HG03457 (cell line): ENCODE results near the gene SHB.
A peak's percentile ranks its signal among the peaks of the same experiment; 100 is the strongest.
"Not testable (repeated sequence)": the region's sequence is repeated elsewhere in the genome, so short reads cannot be mapped to it uniquely, and the experiment has no call there.

ENCODE experiments used
- ATAC-seq: cut with Tn5 transposase; IDR thresholded peaks from one replicate; pipeline ENCODE4 v1.9.1; 2021; ENCODE audit warnings: moderate number of reproducible peaks; ENCODE audit not compliant: unreplicated experiment

Gene SHB

DNA sequence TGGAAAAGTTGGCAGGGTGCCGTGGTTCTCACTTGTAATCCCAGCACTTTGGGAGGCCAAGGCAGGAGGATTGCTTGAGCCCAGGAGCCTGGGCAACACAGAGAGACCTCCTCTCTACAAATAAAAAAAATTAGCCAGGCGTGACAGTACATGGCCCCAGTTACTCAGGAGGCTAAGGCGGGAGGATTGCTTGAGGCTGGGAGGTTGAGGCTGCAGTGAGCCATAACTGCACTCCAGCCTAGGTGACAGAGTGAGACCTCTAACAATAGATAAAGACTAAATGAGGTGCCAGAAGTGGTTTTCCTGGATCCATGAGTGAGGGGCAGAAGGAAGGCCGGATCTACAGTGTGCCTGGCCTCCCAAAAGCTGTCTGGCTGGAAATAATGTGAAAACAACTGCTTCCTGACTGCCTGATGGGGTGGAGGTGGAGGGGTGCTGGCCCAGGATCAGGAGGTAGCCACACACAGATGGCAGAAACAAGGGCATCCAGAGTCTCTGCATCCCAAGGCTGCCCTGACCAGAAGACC is 4.1 kb downstream of the SHB start:
- no peak for ATAC-seq

DNA sequence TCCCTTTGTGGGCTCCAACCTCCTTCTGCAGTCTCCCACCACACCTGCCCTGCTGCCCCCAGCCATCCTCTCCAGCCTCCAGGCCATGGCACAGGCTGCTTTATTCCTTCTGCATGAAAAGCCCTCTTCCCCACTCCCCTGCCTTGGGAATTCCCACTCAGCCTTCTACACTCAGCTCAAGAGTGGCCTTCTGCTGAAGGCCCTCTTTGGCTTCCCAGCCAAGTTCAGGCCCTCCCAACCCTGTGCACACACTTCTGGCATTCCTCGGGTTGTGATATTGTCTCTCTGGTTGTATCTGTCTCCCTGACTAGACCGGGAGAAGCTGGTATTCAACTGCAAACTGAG is 5.7 kb downstream of the SHB start:
- ATAC-seq: no peak

DNA sequence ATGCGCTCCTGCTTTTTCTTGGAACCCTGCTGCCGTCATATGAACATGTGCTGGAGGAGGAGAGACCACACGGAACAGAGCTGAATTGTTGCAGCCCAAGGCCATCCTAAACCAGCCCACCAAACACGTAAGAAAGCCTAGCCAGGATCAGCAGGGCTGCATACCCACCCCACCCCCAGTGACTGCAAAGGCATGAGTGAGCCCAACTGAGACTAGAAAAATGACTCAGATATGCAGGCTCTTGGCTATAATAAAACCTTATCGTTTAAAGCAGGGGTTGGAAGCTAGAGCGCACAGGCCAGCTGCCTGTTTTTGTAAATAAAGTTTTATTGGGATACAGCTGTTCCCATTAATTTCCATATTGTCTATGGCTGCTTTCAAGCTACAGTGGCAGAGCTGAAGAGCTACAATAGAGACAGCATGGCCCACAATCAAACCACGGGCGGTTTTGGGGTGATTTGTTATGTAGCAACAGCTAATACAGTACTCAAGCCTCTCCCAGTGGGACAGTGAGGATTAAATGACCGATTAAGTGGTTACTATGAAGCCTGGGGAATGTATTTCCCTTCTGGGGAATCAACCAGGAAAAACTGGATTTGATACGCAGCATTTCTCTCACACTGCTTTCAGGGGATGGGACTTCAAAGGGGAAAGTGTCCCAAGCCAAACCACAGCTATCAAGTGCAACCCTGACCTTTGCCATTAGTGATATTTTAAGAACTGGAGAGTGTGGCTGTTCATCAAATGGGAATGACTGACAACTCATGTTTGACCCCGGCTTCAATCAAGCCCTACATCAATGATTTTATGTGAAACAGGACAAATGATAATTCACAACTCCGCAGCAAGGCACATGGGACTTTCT is 6.3 kb downstream of the SHB start:
- ATAC-seq: no peak

DNA sequence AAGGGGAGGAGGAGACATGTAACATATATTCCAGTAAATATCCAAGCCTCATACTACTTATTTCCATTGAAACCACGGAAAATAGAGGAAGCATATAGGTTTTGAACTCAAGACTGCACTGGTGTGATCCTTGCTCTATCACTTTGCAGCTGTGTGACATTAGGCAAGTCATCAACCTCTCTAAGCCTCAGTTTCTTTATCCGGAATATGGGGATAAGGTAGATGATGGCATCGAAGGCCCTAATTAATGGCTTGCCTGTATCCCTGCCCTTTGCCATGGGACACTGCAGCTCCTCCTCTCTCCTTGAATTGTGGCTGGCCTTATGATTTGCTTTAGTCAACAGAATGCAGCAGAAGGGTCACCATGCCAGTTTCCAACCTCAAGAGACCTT is 6.9 kb downstream of the SHB start:
- no peak for ATAC-seq

DNA sequence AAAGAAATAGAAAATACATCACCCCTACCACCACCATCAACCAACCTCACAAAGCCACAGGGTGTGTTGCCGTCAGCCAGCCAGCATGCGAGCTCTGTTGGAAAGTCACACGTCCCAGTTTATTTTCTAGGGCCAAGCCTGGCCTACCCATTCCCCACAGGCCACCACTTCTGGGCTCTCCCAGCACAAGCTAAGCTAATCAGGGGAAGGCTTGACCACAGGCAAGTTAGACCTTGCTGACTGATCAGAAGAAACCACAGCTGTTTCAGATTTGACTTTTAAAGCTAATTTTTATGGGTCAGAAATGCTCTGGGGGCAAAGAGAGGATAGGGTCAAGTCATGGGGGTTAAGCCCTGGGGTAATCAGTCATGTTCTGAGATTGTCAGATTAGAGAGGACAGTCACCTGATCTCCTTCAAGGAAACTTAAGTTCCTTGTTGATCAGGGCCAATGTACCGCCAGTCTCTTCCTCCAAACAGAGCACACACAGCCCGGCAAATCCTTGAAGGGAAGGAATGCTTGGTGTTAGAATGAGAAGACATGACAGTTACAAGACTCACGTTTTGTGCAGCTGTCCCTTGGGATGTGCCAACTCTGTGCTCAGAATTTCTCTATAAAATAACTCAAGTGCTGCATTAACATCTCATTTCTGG is 7.6 kb downstream of the SHB start:
- ATAC-seq: peak; percentile 62

DNA sequence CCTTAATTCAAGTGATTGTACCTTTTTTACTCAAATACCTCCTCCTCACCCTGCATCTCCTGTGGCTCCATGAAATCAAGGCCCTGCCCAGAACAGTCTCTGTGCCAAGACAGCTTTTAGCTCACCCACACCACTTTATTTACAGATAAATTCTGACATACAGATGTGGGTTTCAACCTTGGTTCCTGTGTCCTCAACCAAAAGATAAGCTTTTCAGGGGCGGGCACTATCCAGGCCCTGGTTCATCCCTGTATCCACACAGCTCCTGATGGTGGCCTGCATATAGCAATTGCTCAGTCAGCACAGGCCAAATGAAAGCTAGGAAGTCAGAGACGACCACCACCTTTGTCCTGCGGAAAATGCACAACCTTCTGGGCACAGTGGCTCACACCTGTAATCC is 8.3 kb downstream of the SHB start:
- no peak for ATAC-seq

DNA sequence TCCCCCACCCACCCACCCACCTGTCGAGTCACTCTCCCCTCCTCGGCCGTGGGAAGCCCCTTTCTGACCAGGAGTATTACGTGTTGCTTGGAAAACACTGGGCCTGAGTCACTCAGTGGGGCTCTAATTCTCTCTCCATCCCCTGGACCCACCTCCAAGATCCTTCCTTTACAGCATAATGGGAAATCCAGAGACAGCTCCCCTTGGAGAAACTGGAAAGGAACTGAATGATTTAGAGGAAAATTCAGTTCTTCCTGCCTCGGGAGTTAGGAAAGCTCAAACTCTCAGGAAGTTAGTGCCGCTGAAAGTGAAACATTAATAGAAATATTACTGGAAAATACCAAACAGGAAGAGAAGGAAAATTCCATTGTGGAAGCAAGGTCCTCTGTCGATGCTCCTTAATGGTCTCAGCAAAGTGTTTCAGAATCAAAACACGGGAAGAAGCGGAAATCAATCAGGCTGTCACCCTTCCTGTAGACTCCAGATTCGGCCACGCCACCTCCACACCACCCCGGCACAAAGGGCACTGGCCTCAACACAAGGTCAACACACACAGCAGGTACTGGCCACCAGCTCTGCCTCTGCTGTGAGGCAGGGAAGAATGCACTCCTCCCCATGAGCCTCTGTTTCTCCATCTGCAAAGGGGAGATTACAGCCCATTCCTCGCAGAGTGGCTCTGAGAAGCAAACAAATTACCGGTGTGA is 9.6 kb downstream of the SHB start:
- ATAC-seq: no peak

DNA sequence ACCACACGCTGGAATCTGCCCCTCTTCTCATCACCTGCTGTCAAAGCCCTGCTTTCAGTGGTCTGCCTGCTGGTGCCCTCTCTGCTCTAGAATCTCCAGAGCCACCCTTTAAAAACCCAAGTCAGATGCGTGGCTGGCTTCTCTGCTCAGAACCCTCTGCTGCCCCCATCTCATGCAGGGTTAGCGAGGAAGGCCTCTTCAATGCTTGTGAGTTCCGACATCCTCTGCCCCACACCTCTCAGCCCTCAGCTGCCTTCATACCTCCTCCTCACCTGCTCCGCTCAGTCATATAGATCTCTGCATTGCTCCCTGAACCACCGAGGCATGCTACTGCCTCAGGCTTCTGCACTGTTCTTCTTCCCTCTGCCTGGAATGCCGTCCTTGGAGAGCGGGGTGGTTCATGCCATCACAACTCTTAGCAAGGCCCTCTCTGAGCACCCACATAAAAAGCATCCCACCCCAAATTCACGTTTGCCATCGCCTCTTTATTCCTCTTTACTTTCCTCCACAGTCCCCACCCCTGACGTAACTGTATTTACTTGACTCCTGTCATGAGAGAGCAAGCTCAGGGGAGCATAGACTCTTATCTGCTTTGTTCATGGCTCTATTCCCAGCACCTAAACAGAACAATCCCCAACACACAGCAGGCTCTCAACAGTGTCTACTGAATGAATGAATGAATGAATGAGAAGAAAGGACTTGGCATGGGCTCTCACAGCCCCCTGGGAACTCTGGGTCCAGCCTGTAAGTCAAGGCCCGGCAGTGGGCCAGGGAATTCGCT is 10.4 kb downstream of the SHB start:
- ATAC-seq: no peak

DNA sequence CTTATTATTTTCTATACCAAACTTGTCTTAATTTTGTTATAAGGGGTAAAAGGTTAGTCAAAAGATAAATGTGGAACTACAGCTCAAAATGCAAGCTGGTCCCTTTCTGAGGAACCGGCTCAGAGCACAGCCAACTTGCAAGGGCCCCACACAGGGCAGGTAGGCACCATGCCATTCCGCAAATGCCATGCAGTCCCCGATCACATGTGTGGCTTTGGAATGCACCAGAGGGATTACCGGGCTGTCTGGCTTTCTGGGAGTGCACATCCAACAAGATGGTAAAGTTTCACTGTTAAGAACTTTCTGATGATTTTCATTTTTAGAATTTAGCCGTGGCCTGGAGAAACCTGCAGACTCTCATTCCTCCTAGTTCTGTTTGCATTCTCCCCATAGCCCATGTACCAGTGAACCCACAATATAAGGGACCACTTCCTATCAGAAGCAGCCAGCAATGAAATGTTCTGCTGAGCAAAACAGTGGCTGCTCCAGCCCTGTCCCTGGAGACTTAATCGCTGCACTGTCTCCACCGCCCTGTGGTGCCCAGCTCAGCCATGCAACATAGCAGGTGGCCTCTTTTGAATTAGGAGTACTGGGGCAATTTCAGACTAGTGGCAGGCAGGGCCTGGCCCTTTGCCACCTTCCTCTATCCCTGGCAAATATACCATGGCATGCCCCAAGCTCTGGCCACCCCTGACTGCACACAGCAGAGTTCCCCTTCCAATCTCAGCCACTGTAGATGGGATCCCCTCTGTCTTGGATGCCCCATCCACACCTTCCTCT is 11.4 kb downstream of the SHB start:
- ATAC-seq: no peak

DNA sequence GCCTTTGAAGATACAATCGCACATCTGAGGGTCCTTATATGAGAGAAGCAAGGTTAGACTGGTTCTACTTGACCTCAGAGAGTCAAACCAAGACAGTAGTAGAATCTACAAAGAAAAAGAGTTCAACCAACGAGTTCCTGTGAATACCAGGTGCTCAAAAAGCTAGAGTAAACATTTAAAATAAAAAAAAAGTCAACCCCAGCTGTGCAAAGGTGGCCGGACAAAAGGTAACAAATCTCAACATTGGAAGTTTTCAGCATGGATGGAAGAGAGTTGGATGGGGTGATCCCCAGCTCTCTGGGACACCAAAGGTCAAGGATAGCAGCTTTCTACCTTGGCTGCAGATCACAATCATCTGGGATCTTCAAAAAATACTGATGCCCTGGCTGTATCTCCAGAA is 14.4 kb downstream of the SHB start:
- ATAC-seq: no peak

DNA sequence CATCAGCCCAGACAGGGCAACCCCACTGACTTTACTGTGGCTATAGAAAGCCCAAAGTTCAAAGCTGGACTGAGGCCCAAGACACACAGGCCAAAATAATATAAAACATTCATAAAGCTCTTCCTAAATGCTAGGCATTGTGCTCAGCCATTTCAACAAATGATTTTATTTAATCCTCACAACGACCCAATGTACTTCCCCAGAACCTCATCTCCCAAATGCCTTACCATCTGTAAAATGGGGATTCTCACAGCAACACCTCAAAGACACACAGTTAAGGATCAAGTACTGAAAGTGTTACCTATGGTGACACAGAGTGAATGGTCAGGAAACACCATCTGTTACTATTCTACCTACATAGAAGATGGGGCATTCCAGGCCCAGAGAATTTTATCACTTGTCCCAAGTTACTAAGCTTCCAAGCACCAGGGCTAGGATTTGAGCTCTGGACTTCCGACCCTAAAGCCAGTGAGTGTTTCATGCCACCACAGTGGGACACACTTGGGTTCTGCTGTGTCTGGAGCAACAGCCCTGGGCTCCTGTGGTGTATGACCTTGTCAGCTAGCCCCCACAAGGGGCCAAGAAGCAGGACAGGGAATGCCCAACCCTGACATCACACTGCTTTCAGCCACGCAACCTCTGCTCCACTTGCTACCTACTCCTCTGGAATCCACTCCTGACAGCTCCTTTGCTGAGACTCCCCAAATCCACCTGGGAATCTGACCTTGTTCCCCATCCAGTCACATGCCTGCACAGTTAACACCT is 15.1 kb downstream of the SHB start:
- ATAC-seq: no peak

DNA sequence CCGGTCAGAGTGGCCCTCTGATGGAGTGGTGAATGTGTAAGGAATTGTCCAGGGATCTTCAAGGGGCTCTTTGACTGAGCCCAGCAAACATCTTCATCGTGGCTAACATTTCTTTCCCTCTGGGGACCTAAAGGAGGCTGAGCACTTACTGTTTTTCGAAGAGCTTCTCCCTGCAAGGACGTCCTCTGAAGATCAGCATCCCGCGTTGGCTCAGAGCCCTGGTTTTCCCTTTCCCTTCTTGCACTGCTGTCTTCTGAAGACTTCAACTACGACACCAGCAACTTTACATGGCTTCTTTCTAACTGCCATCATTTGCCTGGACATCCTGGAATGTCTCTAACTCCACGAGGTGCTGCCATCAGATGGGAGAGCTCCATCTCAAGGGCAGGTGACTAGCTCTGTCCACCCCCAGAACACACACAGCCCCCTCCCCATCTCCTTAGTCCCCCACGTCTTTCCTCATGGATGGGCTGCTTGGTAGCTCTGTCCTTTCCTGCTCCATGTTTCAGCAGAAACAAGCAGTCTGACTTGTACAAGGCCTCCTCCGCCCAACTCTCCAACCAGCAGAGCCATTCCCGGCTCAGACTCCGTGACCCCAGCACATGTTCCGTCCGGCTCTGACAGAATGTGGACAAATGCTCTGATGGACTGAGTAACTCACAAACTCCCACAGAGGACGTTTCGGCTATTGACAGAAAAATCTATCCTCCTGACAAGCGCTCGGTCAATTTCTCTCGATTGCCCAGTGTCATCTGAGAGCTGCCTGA is 17.1 kb downstream of the SHB start:
- no peak for ATAC-seq

DNA sequence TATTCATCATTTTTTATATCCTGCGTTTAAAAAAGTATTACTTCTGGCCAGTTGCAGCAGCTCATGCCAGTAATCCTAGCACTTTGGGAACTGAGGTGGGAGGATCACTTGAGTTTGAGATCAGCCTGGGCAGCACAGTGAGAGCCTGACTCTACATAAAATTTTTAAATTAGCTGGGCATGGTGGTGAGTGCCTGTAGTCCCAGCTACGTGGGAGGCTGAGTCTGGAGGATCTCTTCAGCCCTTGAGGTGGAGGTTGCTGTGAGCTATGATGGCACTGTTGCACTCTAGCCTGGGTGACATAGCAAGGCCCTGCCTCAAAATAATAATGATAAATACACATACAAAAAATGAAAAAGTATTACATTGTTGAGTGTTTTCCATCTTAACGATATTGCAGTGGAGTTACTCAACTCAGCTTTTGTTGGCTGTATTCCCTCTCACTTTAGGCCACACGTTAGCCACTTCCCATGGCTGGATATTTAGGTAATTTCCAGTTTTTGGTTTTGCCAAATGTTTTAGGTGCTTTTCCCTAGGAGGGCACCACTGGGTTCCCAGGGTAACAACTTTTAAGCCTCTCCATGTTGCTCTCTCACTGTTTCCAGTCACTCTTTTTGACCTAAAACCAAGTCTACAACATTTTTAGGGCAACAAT is 20.6 kb downstream of the SHB start:
- no peak for ATAC-seq

DNA sequence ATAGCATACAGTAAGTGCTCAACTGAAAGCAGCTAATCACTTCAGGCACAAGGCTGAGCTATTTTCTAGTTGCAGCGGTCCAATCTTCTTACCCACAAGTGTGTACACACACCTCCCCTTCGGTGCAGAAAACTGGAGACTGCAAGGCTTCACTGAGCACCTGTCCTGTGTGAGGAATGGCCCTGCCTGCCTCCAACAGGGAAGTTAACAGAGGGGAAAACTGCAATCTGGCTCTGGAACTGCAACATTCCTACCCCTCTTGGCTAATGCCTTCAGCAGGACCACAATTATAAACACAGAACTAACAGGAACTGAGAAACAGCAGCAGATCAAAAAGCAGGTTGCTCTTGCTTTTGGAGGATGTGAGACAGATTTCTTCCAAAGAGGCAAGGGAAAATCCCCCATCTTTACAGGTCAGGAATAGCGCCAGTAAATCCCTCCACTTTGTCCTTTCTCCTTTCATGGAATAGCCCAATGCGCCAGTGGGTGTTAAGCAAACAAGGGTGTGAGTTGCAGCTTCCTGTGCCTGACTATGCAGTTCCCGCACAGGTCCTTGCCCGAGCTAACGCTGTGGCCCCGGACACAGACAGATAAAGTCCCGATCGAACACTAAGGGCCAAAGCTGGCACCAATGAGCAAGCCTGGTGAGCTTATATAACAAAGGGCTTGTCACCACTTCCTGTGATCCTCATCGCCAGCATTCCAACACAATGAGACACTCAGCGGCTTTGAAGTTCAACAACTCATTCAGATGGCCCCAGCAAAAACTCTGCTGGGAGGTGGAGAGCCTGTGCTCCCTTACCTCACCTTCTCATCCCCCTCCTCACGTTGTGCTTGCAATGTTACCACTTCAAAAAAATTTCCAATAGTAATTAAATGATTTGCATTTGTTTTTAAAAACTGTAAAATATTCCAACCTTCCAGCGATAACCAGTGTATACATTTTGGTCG is 21.5 kb downstream of the SHB start:
- ATAC-seq: no peak

DNA sequence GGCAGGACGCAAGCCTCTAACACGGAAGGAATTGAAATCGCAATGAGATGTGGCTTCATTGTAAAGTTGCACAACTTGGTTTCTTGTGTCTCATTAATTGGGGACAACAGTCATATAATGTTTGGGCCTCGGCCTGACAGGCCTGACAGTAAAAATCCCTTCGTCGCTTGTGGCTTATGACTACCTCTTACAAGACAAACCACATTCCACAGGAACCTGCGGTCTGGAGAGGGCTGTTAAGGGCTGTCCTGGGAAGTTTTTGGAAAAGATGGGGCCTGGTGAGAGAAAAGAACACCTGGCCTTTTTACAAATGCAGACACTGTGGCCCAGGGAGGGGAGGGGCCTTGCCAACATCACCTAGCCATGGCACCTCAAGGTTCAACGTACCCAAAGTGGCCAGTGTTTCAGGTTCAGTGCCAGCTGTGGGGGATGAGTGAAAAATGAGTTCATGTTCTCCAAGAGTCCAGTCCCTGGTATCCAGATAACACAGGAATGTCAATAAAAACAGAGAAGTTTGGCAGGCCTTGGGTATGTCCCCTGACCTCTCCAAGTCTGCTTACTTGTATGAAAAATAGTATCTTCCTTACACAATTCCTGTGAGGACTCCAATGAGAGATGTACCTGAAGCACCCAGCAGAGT is 22.2 kb downstream of the SHB start:
- ATAC-seq: no peak

DNA sequence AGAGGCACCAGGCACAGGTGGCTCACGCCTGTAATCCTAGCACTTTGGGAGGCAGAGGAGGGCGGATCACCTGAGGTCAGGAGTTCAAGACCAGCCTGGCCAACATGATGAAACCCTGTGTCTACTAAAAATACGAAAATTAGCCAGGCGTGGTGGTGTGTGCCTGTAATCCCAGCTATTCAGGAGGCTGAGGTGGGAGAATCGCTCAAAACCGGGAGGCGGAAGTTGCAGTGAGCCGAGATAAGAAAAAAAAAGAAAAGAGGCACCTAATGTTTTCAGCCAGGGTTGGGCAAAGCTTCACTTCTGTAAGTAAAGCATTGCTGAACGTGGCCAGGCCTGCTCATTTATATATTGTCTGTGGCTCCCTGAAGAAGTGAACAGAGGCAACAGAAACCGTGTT is 23.1 kb downstream of the SHB start:
- ATAC-seq: not testable (repeated sequence)

DNA sequence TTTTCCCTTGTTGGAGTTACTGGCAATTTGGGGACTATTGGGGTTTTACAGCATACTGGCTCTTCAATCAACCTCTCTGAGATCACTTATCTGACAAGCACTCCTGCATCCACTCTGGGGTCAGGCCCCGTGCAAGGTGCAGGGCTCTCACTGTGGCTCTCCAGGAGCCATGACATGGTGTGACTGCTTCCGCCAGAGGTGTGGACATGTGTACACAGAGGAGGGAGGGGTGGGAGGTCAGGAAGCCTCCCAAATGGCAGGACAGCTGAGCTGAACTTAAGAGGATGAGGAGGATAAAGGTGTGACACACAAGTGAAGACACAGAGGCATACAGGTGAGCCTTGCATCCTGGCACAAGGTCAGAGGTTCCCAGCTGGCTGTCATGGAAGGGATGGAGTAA is 24.3 kb downstream of the SHB start:
- ATAC-seq: no peak
